ENCODE results near the gene LEO1. TPM values are rescaled to one million over a fixed set of nuclear protein-coding genes. Genes with fewer than 3 reads are reported as not detected.

Gene LEO1
- total and polyA plus RNA-seq, 2 donors (not counting 1 experiment from before 2014, with no cell fraction given) = 1.9 to 19.1 TPM

GRCh38 chr15:52008698-52009434, 37.3 kb upstream of the LEO1 start:
- intact Hi-C loops (cut with micrococcal nuclease) = loop anchor here (5.0 kb wide), 1 partner anchor 38 kb away; no protein-coding TSS in a partner anchor
- Mint-ChIP-seq H3K9me3 (ENCODE audit: insufficient read depth) (no peaks in the 10 kb centered on the region), H3K4me3 (peak overlapping the region; percentile 9), H3K4me1 (peaks cover 33% of the 10 kb centered on the region), H3K27me3 (no peaks in the 10 kb centered on the region), H3K27ac (peak overlapping the region; percentile 56)
- Histone ChIP-seq H3K9ac (ENCODE audit: low read length) (no peak overlapping the region), H3K27me3 (replicated peaks in 1 of 4; ENCODE audit: control extremely low read depth in 1 of 4, control insufficient read depth in 3 of 4, insufficient read depth in 4 of 4, low read length in 3 of 4) (no peaks in the 10 kb centered on the region), H3K36me3 (replicated peaks in 1 of 2; ENCODE audit: control extremely low read depth in 1 of 2, control insufficient read depth in 1 of 2, extremely low read depth in 1 of 2, insufficient read depth in 2 of 2, low read length in 1 of 2) (no peaks in the 10 kb centered on the region), H3K79me2 (ENCODE audit: control insufficient read depth, insufficient read depth, low read length) (no peaks in the 10 kb centered on the region), H4K20me1 (ENCODE audit: control insufficient read depth, insufficient read depth, low read length, poor library complexity, severe bottlenecking) (no peaks in the 10 kb centered on the region), H3K4me3 (ENCODE audit: control extremely low read depth in 1 of 5, extremely low read depth in 1 of 5, insufficient read depth in 1 of 5, low read depth in 2 of 5, low read length in 4 of 5) (no peak overlapping the region), H3K4me2 (replicated peaks; ENCODE audit: low read depth, low read length, poor library complexity, severe bottlenecking) (peak overlapping the region; percentile 10), H3K9me3 (ENCODE audit: control extremely low read depth in 1 of 3, control insufficient read depth in 2 of 3, insufficient read depth in 1 of 3, low read length in 2 of 3) (no peaks in the 10 kb centered on the region), H3K27ac (ENCODE audit: low read length in 2 of 2) (no peak overlapping the region), H3K4me1 (ENCODE audit: control insufficient read depth in 2 of 2, insufficient read depth in 2 of 2, low read length in 2 of 2) (peaks cover 20 to 31% of the 10 kb centered on the region in 2 donors), H2AFZ (ENCODE audit: insufficient read depth, low read depth, low read length, poor library complexity, severe bottlenecking) (no peak overlapping the region)
- peak; percentile 38 for DNase-seq
- no peak for TF ChIP-seq EZH2 (IDR thresholded peaks at IDR 0.05; ENCODE audit: borderline replicate concordance, insufficient read depth, low read depth, low read length, poor library complexity, severe bottlenecking)
- TF ChIP-seq CTCF (IDR thresholded peaks at IDR 0.05) = no peak
- ATAC-seq (ENCODE audit: low read depth) = peak; percentile 76
- ChIA-PET CTCF (no interaction called here), POLR2A (no interaction called here)
- WGBS (ENCODE audit: insufficient coverage) = 92% methylated on average over 1 of the region's 2 CpGs

GRCh38 chr15:52008359-52008697, 36.8 kb upstream of the LEO1 start:
- peaks cover 33% of the 10 kb centered on the region for H3K4me1 Mint-ChIP-seq
- H3K9me3 ChIP-seq (ENCODE audit: control extremely low read depth in 1 of 3, control insufficient read depth in 2 of 3, insufficient read depth in 1 of 3, low read length in 2 of 3) = no peaks in the 10 kb centered on the region
- intact Hi-C loops (cut with micrococcal nuclease) = loop anchor here (5.0 kb wide), 1 partner anchor 39 kb away; no protein-coding TSS in a partner anchor
- H3K4me2 ChIP-seq (replicated peaks; ENCODE audit: low read depth, low read length, poor library complexity, severe bottlenecking) = peak overlapping the region; percentile 1
- CTCF ChIA-PET = no interaction called here
- no peaks in the 10 kb centered on the region for H3K27me3 ChIP-seq (replicated peaks in 1 of 4; ENCODE audit: control extremely low read depth in 1 of 4, control insufficient read depth in 3 of 4, insufficient read depth in 4 of 4, low read length in 3 of 4)
- H3K4me3 Mint-ChIP-seq = no peak overlapping the region
- H3K79me2 ChIP-seq (ENCODE audit: control insufficient read depth, insufficient read depth, low read length) = no peaks in the 10 kb centered on the region
- H2AFZ ChIP-seq (ENCODE audit: insufficient read depth, low read depth, low read length, poor library complexity, severe bottlenecking) = peak overlapping the region; percentile 36
- WGBS (ENCODE audit: insufficient coverage) = 67% methylated on average over 1 of the region's 5 CpGs
- POLR2A ChIA-PET = no interaction called here
- no peaks in the 10 kb centered on the region for H4K20me1 ChIP-seq (ENCODE audit: control insufficient read depth, insufficient read depth, low read length, poor library complexity, severe bottlenecking)
- no peak overlapping the region for H3K9ac ChIP-seq (ENCODE audit: low read length)
- TF ChIP-seq CTCF (IDR thresholded peaks at IDR 0.05) (no peak), EZH2 (IDR thresholded peaks at IDR 0.05; ENCODE audit: borderline replicate concordance, insufficient read depth, low read depth, low read length, poor library complexity, severe bottlenecking) (no peak)
- H3K9me3 Mint-ChIP-seq (ENCODE audit: insufficient read depth) = no peaks in the 10 kb centered on the region
- DNase-seq = peak; percentile 8
- no peaks in the 10 kb centered on the region for H3K27me3 Mint-ChIP-seq
- H3K36me3 ChIP-seq (replicated peaks in 1 of 2; ENCODE audit: control extremely low read depth in 1 of 2, control insufficient read depth in 1 of 2, extremely low read depth in 1 of 2, insufficient read depth in 2 of 2, low read length in 1 of 2) = no peaks in the 10 kb centered on the region
- no peak overlapping the region for H3K4me3 ChIP-seq (ENCODE audit: control extremely low read depth in 1 of 5, extremely low read depth in 1 of 5, insufficient read depth in 1 of 5, low read depth in 2 of 5, low read length in 4 of 5)
- H3K4me1 ChIP-seq (ENCODE audit: control insufficient read depth in 2 of 2, insufficient read depth in 2 of 2, low read length in 2 of 2) = peaks cover 20 to 31% of the 10 kb centered on the region in 2 donors
- no peak overlapping the region for H3K27ac ChIP-seq (ENCODE audit: low read length in 2 of 2)
- no peak overlapping the region for H3K27ac Mint-ChIP-seq
- ATAC-seq (ENCODE audit: low read depth) = no peak
